HCT116 (cell line): ENCODE results near the gene ALDH1A1. TPM values are rescaled to one million over a fixed set of nuclear protein-coding genes. Genes with fewer than 3 reads are reported as not detected.

Source experiments
- ATAC-seq: fragments of 200-7000 bp; cut with Tn5 transposase; 2 replicates; pipeline ENCODE4 v1.9.1; 2020; ENCODE audit warnings: mild to moderate bottlenecking, moderate library complexity
- BruUV-seq: library from RNA; stranded (reverse); fragments of 400-500 nt; replicated peaks from 2 replicates; lab custom pipeline; 2021; lab: Mats Ljungman, UMichigan
- CTCF ChIA-PET: fragments of 300-600 bp; sonication (Branson Sonifier 250); formaldehyde crosslinking; loops from one replicate; lab custom pipeline; 2021; ENCODE audit warnings: antibody characterized with exemption; lab: Charles Lee
- POLR2A ChIA-PET: fragments of 300-600, 350-600 bp; sonication (Branson Sonifier 250); formaldehyde crosslinking; loops from one replicate; lab custom pipeline; 2021; ENCODE audit warnings: antibody characterized with exemption; lab: Charles Lee
- RAD21 ChIA-PET, 2 experiments: fragments of 300-600 bp; sonication (Branson Sonifier 250); formaldehyde crosslinking; loops; one replicate each; lab custom pipeline; 2023; ENCODE audit warnings: low total read pairs in 2 of 2; ENCODE audit not compliant: uncharacterized antibody in 2 of 2, unreplicated experiment in 2 of 2, low non-redundant PET in 1 of 2; lab: Charles Lee
- DNase-seq: peaks from one replicate; pipeline ENCODE4 v3.0.0-alpha.2; 2010; ENCODE audit warnings: low read depth, low spot score
- H2AFZ ChIP-seq: fragments of 200-600 bp; shearing (Covaris generic), sonication (generic); 2 replicates; pipeline ENCODE4 v1.6.1; 2017; ENCODE audit warnings: low read depth, mixed run types, mixed read lengths, antibody characterized with exemption, low read length; ENCODE audit not compliant: poor library complexity, severe bottlenecking
- H3K27ac ChIP-seq: 2 replicates; pipeline ENCODE4 v1.5.1; 2012; ENCODE audit warnings: low read depth, low read length
- H3K27me3 ChIP-seq: fragments of 200-600 bp; sonication (generic); 2 replicates; pipeline ENCODE4 v1.6.1; 2016; ENCODE audit warnings: mixed run types, low read length, mixed read lengths; ENCODE audit not compliant: insufficient read depth
- H3K36me3 ChIP-seq, 2 experiments: fragments of 200-500 bp in 1 of 2; fragments of 200-600 bp in 1 of 2; sonication (Bioruptor generic) in 1 of 2; sonication (generic) in 1 of 2; 2 replicates each; pipeline versions ENCODE4 v1.5.1 to v1.6.1; 2014 to 2016; ENCODE audit warnings: low read length in 2 of 2, inconsistent platforms in 1 of 2, mixed read lengths in 1 of 2, mixed run types in 1 of 2; ENCODE audit not compliant: insufficient read depth in 2 of 2, control insufficient read depth in 1 of 2
- H3K4me1 ChIP-seq, 2 experiments: fragments of 200-600 bp in 1 of 2; sonication (generic) in 1 of 2; 2 replicates each; pipeline versions ENCODE4 v1.5.1 to v1.6.1; 2012 to 2017; ENCODE audit warnings: low read length in 2 of 2, inconsistent platforms in 1 of 2, mild to moderate bottlenecking in 1 of 2, mixed read lengths in 1 of 2, mixed run types in 1 of 2, moderate library complexity in 1 of 2; ENCODE audit not compliant: insufficient read depth in 2 of 2, control insufficient read depth in 1 of 2
- H3K4me2 ChIP-seq: fragments of 200-600 bp; sonication (generic); 2 replicates; pipeline ENCODE4 v1.6.1; 2017; ENCODE audit warnings: mixed run types, low read length, mixed read lengths
- H3K4me3 ChIP-seq, 2 experiments: fragments of 200-600 bp in 1 of 2; sonication (generic) in 1 of 2; replicated peaks in 1 of 2; 2 replicates each; pipeline ENCODE4 v1.5.1; 2011 to 2016; ENCODE audit warnings: low read length in 2 of 2, control low read depth in 1 of 2, low read depth in 1 of 2, mild to moderate bottlenecking in 1 of 2, mixed read lengths in 1 of 2, mixed run types in 1 of 2
- H3K79me2 ChIP-seq: fragments of 200-600 bp; sonication (generic); 2 replicates; pipeline ENCODE4 v1.6.1; 2017; ENCODE audit warnings: mild to moderate bottlenecking, mixed run types, low read length, moderate library complexity, mixed read lengths; ENCODE audit not compliant: insufficient read depth
- H3K9ac ChIP-seq: fragments of 200-600 bp; sonication (generic); 2 replicates; pipeline ENCODE4 v1.6.1; 2016; ENCODE audit warnings: low read length, mixed read lengths
- H3K9me2 ChIP-seq: fragments of 200-600 bp; sonication (generic), shearing (Covaris generic); 2 replicates; pipeline ENCODE4 v1.6.1; 2017; ENCODE audit warnings: mixed run types, mild to moderate bottlenecking, moderate library complexity; ENCODE audit not compliant: insufficient read depth
- H3K9me3 ChIP-seq, 2 experiments: fragments of 200-500 bp in 1 of 2; fragments of 200-600 bp in 1 of 2; sonication (Bioruptor generic) in 1 of 2; sonication (generic) in 1 of 2; 2 replicates each; pipeline ENCODE4 v1.6.1; 2014 to 2017; ENCODE audit warnings: low read length in 2 of 2, mixed read lengths in 2 of 2, inconsistent platforms in 1 of 2, low read depth in 1 of 2, mild to moderate bottlenecking in 1 of 2, mixed run types in 1 of 2, moderate library complexity in 1 of 2; ENCODE audit not compliant: control insufficient read depth in 1 of 2, insufficient read depth in 1 of 2
- H4K20me1 ChIP-seq: fragments of 200-600 bp; sonication (generic), shearing (Covaris generic); 2 replicates; pipeline ENCODE4 v1.6.1; 2017; ENCODE audit warnings: mixed run types, mild to moderate bottlenecking, moderate library complexity; ENCODE audit not compliant: insufficient read depth
- CEBPB ChIP-seq: IDR thresholded peaks from 2 replicates; pipeline ENCODE4 v1.6.1; 2012; ENCODE audit warnings: low read depth
- CTCF ChIP-seq, 3 experiments: fragments of 200-600 bp in 1 of 3; sonication (generic) in 1 of 3; IDR thresholded peaks in 2 of 3; conservative IDR thresholded peaks in 1 of 3; 2 replicates each; pipeline ENCODE4 v1.5.1; 2012 to 2017; ENCODE audit warnings: low read depth in 2 of 3, low read length in 2 of 3, antibody characterized with exemption in 1 of 3, borderline replicate concordance in 1 of 3, control low read depth in 1 of 3, mild to moderate bottlenecking in 1 of 3, mixed read lengths in 1 of 3, mixed run types in 1 of 3, moderate library complexity in 1 of 3; ENCODE audit not compliant: insufficient read depth in 1 of 3
- EGR1 ChIP-seq: IDR thresholded peaks from 2 replicates; pipeline ENCODE4 v1.6.1; 2012; ENCODE audit warnings: low read depth
- ELF1 ChIP-seq: IDR thresholded peaks from 2 replicates; pipeline ENCODE4 v1.6.1; 2012; ENCODE audit warnings: low read depth, borderline replicate concordance
- EZH2 ChIP-seq: fragments of 200-600 bp; sonication (generic); IDR thresholded peaks from 2 replicates; pipeline ENCODE4 v1.6.1; 2017; ENCODE audit warnings: antibody characterized with exemption, mixed run types
- EZH2phosphoT487 ChIP-seq: fragments of 200-600 bp; IDR thresholded peaks from 2 replicates; pipeline ENCODE4 v1.6.1; 2018; ENCODE audit warnings: antibody characterized with exemption, borderline replicate concordance
- JUND ChIP-seq: IDR thresholded peaks from 2 replicates; pipeline ENCODE4 v1.6.1; 2012
- MAX ChIP-seq: IDR thresholded peaks from 2 replicates; pipeline ENCODE4 v1.6.1; 2012
- POLR2A ChIP-seq: IDR thresholded peaks from 2 replicates; pipeline ENCODE4 v1.7.0; 2011; ENCODE audit warnings: borderline replicate concordance; ENCODE audit not compliant: insufficient read depth, insufficient read length; ENCODE audit errors: extremely low read depth
- RAD21 ChIP-seq: IDR thresholded peaks from 2 replicates; pipeline ENCODE4 v1.6.1; 2012; ENCODE audit warnings: low read depth, mild to moderate bottlenecking
- SIN3A ChIP-seq: IDR thresholded peaks from 2 replicates; pipeline ENCODE4 v1.6.1; 2012; ENCODE audit warnings: low read depth
- SP1 ChIP-seq: IDR thresholded peaks from 2 replicates; pipeline ENCODE4 v1.6.1; 2012; ENCODE audit warnings: low read depth
- SRF ChIP-seq: IDR thresholded peaks from 2 replicates; pipeline ENCODE4 v1.6.1; 2012; ENCODE audit warnings: low read depth
- TCF7L2 ChIP-seq: IDR thresholded peaks from 2 replicates; pipeline ENCODE4 v1.7.0; 2011; ENCODE audit warnings: borderline replicate concordance, inconsistent platforms; ENCODE audit not compliant: insufficient read depth, insufficient read length; ENCODE audit errors: extremely low read depth
- YY1 ChIP-seq: IDR thresholded peaks from 2 replicates; pipeline ENCODE4 v1.6.1; 2011; ENCODE audit warnings: low read length, low read depth, moderate library complexity, mild to moderate bottlenecking; ENCODE audit not compliant: insufficient replicate concordance; ENCODE audit errors: extremely low read depth
- ZFX ChIP-seq: fragments of 450-650 bp; IDR thresholded peaks from 2 replicates; pipeline ENCODE4 v1.6.1; 2017
- ZNF274 ChIP-seq: fragments of 200-500 bp; sonication (Bioruptor generic); IDR thresholded peaks from 2 replicates; pipeline ENCODE4 v1.6.1; 2014; ENCODE audit warnings: mild to moderate bottlenecking, low read depth, low read length, inconsistent platforms
- intact Hi-C: fragments of 100-400 bp; cut with micrococcal nuclease; formaldehyde crosslinking; loops from 2 replicates; pipeline ENCODE4 v1.10.0; 2022
- total RNA-seq: library from RNA; stranded (reverse); gene quantifications from one replicate; pipeline ENCODE4 v1.2.1, GENCODE V29; 2021; ENCODE audit not compliant: unreplicated experiment
- TF ChIP-seq, protein P1 (sequence below): IDR thresholded peaks from 2 replicates; pipeline ENCODE4 v1.6.1; 2012

ALDH1A1 gene
- total RNA-seq, 1 experiment from 2014 or later = 0.44 TPM

DNA sequence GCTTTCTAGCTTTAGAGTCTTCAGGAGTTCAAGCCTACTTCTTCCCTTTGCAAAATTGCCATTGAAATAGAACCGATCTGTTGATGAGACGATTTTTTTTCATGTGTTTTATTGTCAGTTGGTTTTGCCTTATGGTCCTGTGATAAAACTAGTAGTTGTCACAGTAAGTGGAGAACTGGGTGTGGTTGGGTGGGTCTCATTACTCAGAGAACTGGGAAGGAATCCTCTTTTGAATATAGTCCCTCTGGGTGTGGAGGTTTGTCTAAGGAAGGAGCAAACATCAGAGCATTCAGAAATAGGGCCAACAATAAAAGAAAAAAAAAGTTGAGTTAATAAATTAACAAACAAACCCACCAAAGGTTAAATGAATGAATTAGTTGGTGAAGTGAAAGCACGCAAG lies 69.0 kb downstream of the ALDH1A1 start:
- ChIA-PET POLR2A (no interaction called here), CTCF (interaction anchor here (1.2 kb wide), 1 partner anchor 13 kb away, joined by 3 read pairs; no protein-coding TSS in a partner anchor), RAD21 (no interaction called here)
- H3K9ac ChIP-seq = no peak overlapping the region
- no peaks in the 10 kb centered on the region for H3K27me3 ChIP-seq
- H2AFZ ChIP-seq = no peak overlapping the region
- H3K27ac ChIP-seq = no peak overlapping the region
- H3K4me2 ChIP-seq = no peak overlapping the region
- H3K79me2 ChIP-seq = no peaks in the 10 kb centered on the region
- no peaks in the 10 kb centered on the region for H4K20me1 ChIP-seq
- no TSS peak for BruUV-seq
- no peaks in the 10 kb centered on the region for H3K4me1 ChIP-seq
- no peak overlapping the region for H3K4me3 ChIP-seq
- no peak for ATAC-seq
- H3K9me2 ChIP-seq = no peaks in the 10 kb centered on the region
- DNase-seq = no peak
- intact Hi-C loops = no loop called here
- no peaks in the 10 kb centered on the region for H3K9me3 ChIP-seq
- H3K36me3 ChIP-seq = no peaks in the 10 kb centered on the region
- TF ChIP-seq JUND (no peak), EZH2 (no peak), SP1 (no peak), SIN3A (no peak)

DNA sequence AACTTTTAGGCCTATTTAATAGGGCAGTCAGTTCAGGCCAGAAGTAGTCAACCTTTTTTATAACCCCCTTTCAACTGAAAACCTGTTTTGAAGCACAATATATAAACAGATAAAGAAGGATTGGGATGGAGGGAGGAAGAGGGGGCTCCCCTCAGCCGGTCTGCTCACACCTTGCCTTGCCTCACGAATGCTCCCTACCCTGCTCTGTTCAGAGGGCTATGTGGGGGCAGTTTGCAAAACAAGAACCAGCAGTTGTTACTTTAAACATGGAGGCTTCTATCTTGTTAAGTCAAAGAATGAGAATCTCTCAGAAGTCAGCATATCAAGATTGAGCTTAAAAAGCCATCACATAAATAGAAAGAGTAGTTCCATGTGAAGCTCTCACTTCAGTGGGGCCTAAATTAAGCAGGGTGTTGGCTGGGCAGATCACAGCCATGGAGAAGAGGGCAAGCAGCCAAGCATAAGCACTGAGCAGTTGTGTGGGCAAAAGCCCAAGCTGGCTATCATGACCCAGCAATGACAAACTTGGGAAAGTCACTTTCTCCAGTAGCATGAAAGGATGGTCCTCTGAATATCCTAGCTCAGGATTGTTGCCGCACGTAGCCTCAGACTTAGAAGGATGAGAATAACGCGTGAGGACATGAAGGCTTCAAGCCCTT lies 70.6 kb downstream of the ALDH1A1 start:
- H3K36me3 ChIP-seq = no peaks in the 10 kb centered on the region
- H3K9me2 ChIP-seq = no peaks in the 10 kb centered on the region
- no peaks in the 10 kb centered on the region for H3K27me3 ChIP-seq
- no peak for DNase-seq
- intact Hi-C loops = no loop called here
- H3K79me2 ChIP-seq = no peaks in the 10 kb centered on the region
- no peaks in the 10 kb centered on the region for H3K9me3 ChIP-seq
- ChIA-PET POLR2A (no interaction called here), RAD21 (no interaction called here), CTCF (no interaction called here)
- H3K4me3 ChIP-seq = no peak overlapping the region
- H3K9ac ChIP-seq = no peak overlapping the region
- no peak overlapping the region for H3K4me2 ChIP-seq
- no peaks in the 10 kb centered on the region for H3K4me1 ChIP-seq
- H2AFZ ChIP-seq = no peak overlapping the region
- BruUV-seq = no TSS peak
- no peaks in the 10 kb centered on the region for H4K20me1 ChIP-seq
- no peak overlapping the region for H3K27ac ChIP-seq
- no peak for ATAC-seq
- TF ChIP-seq JUND (no peak), MAX (no peak), EGR1 (no peak), SRF (no peak), CEBPB (no peak), SP1 (no peak), ZFX (no peak), ZNF274 (no peak), ELF1 (no peak), EZH2phosphoT487 (no peak), RAD21 (no peak), POLR2A (no peak), TCF7L2 (no peak), CTCF (IDR thresholded peaks at IDR 0.05 in 2 of 3, conservative IDR thresholded peaks at IDR 0.05 in 1 of 3; ENCODE audit: borderline replicate concordance in 1 of 3, insufficient read depth in 1 of 3, low read depth in 2 of 3, low read length in 2 of 3) (no peak), YY1 (no peak), SIN3A (no peak)
- TF ChIP-seq, protein P1, sequence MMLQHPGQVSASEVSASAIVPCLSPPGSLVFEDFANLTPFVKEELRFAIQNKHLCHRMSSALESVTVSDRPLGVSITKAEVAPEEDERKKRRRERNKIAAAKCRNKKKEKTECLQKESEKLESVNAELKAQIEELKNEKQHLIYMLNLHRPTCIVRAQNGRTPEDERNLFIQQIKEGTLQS = no peak
